Stimulated activated CD4-positive, alpha-beta T cell treated with anti-CD3 and anti-CD28 coated beads, Interleukin-2, amount 100 ng/mL, for 4 hours (primary cell): ENCODE results near the gene ZNF853.
"Not testable (repeated sequence)": the region's sequence is repeated elsewhere in the genome, so short reads cannot be mapped to it uniquely, and the experiment has no call there.

Experiments used
- DNase-seq: peaks from one replicate; pipeline ENCODE4 v3.0.0-alpha.2; 2020; ENCODE audit warnings: low read depth

ZNF853 gene

GRCh38 chr7:6606866-6607583 is 8.4 kb upstream of the ZNF853 start:
- DNase-seq, result no peak

- no peak for DNase-seq
Measured at GRCh38 chr7:6607651-6608051, 7.8 kb upstream of the ZNF853 start.

GRCh38 chr7:6608081-6608480 is 7.3 kb upstream of the ZNF853 start:
- DNase-seq, result no peak

GRCh38 chr7:6608794-6609193 is 6.6 kb upstream of the ZNF853 start:
- no peak for DNase-seq

- no peak for DNase-seq
Measured at GRCh38 chr7:6612819-6613218, 2.6 kb upstream of the ZNF853 start.

GRCh38 chr7:6613706-6614105 is 1.7 kb upstream of the ZNF853 start:
- no peak for DNase-seq

DNA sequence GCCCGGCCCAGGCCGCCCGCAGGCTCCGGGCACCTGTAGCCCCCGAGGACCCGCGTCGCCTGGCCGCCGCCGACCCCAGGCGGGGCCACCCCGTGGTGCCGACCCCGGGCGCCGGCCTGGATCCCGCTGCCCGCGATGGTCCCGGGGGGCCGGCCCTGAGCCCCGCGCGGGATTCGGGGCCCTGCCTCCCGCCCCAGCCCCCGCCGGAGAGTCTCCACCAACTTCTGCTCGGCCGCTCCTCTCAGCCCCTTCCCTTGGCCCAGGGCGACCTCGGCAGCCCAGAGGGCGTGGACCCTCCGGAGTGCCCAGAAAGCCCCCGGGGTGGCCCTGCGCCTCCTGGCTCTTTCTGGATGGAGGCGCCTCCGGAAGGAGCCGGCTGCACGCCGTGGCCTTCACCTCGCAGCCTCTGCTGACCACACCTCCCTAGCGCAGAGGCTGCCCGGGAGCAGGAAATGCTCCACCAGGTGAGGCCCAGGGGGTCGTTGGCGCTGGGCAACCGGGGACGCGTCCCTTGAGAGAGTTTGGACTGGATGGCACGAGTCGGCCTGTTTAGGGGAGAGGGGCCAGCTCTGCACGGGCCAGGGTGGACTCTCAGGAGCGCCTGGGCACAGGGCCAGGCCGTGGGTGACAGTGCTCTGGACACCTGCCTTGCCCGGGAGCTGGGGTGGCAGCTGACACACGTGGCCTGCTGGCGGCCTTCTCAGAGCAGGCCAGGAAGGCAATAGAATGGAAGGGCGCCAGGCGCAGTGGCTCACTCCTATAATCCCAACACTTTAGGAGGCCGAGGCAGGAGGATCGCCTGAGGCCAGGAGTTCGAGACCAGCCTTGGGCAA is 529 bp downstream of the ZNF853 start:
- no peak for DNase-seq

- DNase-seq, result no peak
Measured at GRCh38 chr7:6616854-6617643, 1.6 kb downstream of the ZNF853 start.

DNA sequence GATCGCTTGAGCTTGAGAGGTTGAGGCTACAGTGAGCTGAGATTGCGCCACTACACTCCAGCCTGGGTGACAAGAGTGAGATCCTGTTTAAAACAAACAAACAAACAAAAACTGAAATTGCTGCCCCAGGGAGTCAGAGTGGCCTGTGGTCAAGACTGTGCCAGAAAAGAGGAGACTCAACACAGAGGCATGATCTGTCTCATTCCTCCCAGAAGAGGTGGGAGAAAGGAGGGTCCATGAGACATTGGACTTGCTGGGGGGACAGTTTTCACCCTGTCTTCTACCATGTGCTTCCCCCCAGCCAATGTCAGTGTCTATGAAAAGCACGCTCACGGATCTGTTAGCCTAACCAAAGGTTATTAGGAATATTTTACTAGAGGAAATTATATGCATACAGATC is 3.2 kb downstream of the ZNF853 start:
- DNase-seq, result no peak

DNA sequence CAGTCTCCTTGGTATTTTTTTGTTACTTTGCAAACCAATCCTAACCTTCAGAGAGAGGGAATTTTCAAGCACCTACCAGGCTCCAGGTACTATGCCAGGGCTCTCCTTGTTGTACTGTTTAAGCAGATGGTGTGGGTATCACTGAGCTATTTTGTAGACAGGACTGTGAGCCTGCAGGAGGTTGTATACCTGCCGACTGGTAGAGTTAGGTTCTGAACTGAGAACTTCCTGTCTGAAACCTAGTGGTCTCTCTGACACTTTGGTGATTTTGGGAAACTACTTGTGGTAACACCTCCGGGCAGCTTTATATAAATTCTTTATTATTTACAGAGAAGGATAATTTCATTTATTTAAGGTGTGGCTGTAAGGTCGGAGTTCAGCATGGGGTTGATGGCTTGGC is 4.6 kb downstream of the ZNF853 start:
- no peak for DNase-seq

GRCh38 chr7:6621195-6622133 is 6.1 kb downstream of the ZNF853 start:
- no peak for DNase-seq

- no peak for DNase-seq
Measured at GRCh38 chr7:6622134-6622710, 6.8 kb downstream of the ZNF853 start.

- DNase-seq, result no peak
Measured at GRCh38 chr7:6623589-6624245, 8.3 kb downstream of the ZNF853 start.

GRCh38 chr7:6624246-6624611 is 8.8 kb downstream of the ZNF853 start:
- no peak for DNase-seq

GRCh38 chr7:6628045-6628444 is 12.6 kb downstream of the ZNF853 start:
- DNase-seq, result no peak

DNA sequence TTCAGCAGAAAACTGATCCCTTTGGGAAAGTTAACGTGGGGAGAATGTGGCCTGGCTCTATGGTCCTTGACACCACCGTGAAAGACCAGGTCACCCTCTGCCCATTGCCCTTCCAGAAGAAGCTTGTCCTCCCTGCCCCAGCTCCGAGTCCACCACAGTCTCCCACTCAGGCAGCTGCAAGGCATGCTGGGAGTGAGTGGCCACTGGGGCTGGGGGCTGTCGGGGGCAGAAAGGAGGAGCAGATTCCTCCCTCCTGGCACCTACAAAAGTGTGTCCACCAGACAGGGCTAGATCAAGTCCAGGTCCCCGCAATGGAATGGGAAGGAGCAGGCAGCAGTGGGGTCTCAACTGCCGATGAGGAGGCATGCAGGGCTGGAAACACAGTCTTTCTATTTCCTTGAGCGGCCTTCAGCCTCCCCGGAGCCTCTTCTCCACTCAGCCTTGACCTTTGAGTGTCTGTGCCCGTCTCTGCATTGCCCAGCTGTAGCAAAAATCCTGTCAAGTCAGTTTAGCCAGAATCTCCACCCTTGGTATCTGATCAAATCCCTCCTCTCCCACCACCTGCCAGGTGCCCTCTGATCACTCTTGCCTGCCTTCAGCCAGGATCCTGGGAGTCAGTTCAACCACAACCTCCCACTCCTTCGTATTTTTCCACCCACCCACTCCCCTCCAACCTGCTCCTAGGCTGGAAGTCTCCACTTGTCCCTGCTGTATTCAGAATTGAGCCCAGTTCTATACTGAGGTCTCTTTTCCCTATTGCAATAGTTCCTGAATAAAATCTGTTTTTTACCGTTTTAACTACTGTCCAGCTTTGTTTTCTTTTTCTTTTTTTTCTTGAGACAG is 14.8 kb downstream of the ZNF853 start:
- no peak for DNase-seq

DNA sequence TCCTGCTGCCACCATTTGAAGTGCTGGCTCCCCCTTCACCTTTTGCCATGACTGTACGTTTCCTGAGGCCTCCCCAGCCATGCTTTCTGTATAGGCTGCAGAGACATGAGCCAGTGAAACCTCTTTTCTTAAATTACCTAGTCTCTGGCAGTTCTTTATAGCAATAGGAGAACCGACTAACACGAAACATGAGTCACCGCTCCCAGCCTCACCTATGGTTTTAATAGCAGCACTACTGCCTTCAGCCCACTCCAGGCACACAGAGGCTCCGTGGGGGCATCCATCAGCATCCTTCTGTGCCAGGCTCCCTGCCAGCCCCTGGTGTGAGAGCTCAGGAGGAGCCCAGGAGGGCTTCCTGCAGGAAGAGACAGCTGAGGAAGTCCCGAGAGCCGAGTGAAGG is 16.2 kb downstream of the ZNF853 start:
- DNase-seq, result no peak

- no peak for DNase-seq
Measured at GRCh38 chr7:6634021-6634420, 18.6 kb downstream of the ZNF853 start.

DNA sequence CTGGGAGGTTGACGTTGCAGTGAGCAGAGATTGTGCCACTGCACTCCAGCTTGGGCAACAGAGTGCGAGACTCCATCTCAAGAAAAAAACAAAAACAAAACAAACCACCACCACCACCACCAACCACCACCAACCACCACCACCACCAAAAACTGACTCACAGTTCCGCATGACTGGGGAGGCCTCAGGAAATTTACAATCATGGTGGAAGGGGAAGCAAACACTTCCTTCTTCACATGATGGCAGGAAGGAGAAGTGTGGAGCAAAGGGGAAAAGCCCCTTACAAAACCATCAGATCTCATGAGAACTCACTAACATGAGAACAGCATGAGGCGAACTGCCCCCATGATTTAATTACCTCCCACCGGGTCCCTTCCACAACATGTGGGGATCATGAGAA is 19.6 kb downstream of the ZNF853 start:
- not testable (repeated sequence) for DNase-seq
